Keratinocyte (primary cell): ENCODE measurements around the gene TMEM229B.

Source experiments
- CTCF ChIP-seq, 3 experiments: IDR thresholded peaks in 1 of 3; conservative IDR thresholded peaks in 1 of 3; optimal IDR thresholded peaks in 1 of 3; 2 replicates in 2 of 3; 3 replicates in 1 of 3; pipeline versions ENCODE3 to v1.5.1; 2011; ENCODE audit warnings: low read length in 3 of 3, mild to moderate bottlenecking in 3 of 3, moderate library complexity in 2 of 3, control low read depth in 1 of 3, inconsistent platforms in 1 of 3; ENCODE audit not compliant: insufficient read depth in 2 of 3; ENCODE audit errors: extremely low read depth in 1 of 3
- EZH2 ChIP-seq: IDR thresholded peaks from one replicate; pipeline ENCODE4 v1.6.1; 2012; ENCODE audit warnings: inconsistent platforms, mild to moderate bottlenecking, low read length, moderate library complexity

- TF ChIP-seq CTCF (optimal IDR thresholded peaks at IDR 0.05 in 1 of 3, IDR thresholded peaks at IDR 0.05 in 1 of 3, conservative IDR thresholded peaks at IDR 0.05 in 1 of 3; ENCODE audit: extremely low read depth in 1 of 3, insufficient read depth in 2 of 3, low read length in 3 of 3) (no peak), EZH2 (no peak)
Measured at GRCh38 chr14:67519406-67519805, 30.9 kb upstream of the TMEM229B start.
